Fibroblast of skin of left biceps (primary cell): ENCODE results near the gene RNASE8.

Source experiments
- DNase-seq, 2 experiments: peaks; one replicate each; pipeline ENCODE4 v3.0.0-alpha.2; 2013; ENCODE audit warnings: low read depth in 2 of 2

Gene RNASE8

GRCh38 chr14:21092273-21093011 lies 34.8 kb downstream of the RNASE8 start:
- DNase-seq = no peak

GRCh38 chr14:21093018-21093417 lies 35.4 kb downstream of the RNASE8 start:
- no peak for DNase-seq

GRCh38 chr14:21093769-21094681 lies 36.4 kb downstream of the RNASE8 start:
- no peak for DNase-seq

- DNase-seq = no peak
Measured at GRCh38 chr14:21095430-21096205, 38.0 kb downstream of the RNASE8 start.

- no peak for DNase-seq
Measured at GRCh38 chr14:21096438-21096837, 38.8 kb downstream of the RNASE8 start.

- no peak for DNase-seq
Measured at GRCh38 chr14:21096978-21097635, 39.5 kb downstream of the RNASE8 start.

- no peak for DNase-seq
Measured at GRCh38 chr14:21097636-21098075, 40.0 kb downstream of the RNASE8 start.

- DNase-seq = no peak
Measured at GRCh38 chr14:21098076-21098891, 40.7 kb downstream of the RNASE8 start, which contains the start of gene ZNF219. Gene ZNF219, minus strand, starts transcription at chr14:21098655. Its CDS starts 5,064 bp downstream, at chr14:21093591.

GRCh38 chr14:21098892-21099595 lies 41.4 kb downstream of the RNASE8 start:
- DNase-seq = no peak

GRCh38 chr14:21099596-21099985 lies 42.0 kb downstream of the RNASE8 start:
- no peak for DNase-seq

- DNase-seq = no peak
Measured at GRCh38 chr14:21100931-21101330, 43.3 kb downstream of the RNASE8 start, which contains the start of gene TMEM253. Gene TMEM253, plus strand, starts transcription at chr14:21101066. Its CDS starts 278 bp downstream, at chr14:21101344.

- DNase-seq = no peak
Measured at GRCh38 chr14:21101802-21102413, 44.3 kb downstream of the RNASE8 start.

GRCh38 chr14:21102521-21103410 lies 45.1 kb downstream of the RNASE8 start:
- no peak for DNase-seq

GRCh38 chr14:21103411-21103709 lies 45.7 kb downstream of the RNASE8 start:
- DNase-seq = no peak

GRCh38 chr14:21103710-21104447 lies 46.3 kb downstream of the RNASE8 start:
- DNase-seq = peak; percentile 86 to 88

GRCh38 chr14:21104448-21105060 lies 46.9 kb downstream of the RNASE8 start:
- DNase-seq = peak in 1 of 2 experiments; percentile 36

- DNase-seq = no peak
Measured at GRCh38 chr14:21105095-21105494, 47.5 kb downstream of the RNASE8 start.
